Activated T-helper 1 cell treated with anti-CD3 and anti-CD28 coated beads, Interleukin-12 subunit alpha, Interleukin-12 subunit beta, Interleukin-2, Interleukin-4 antibody, amounts not matched to agents 30 ng/mL and 10 ng/mL and 1 ng/mL, durations not matched to agents 14 hours and 24 hours and 36 hours (primary cell): ENCODE results near the gene RBM42. TPM values are rescaled to one million over a fixed set of nuclear protein-coding genes. Genes with fewer than 3 reads are reported as not detected.

Experiments used
- DNase-seq: peaks from one replicate; pipeline ENCODE4 v3.0.0; 2021; ENCODE audit warnings: low spot score
- H3K27ac Mint-ChIP-seq: one replicate; pipeline ENCODE4 v1.8.0; 2021; ENCODE audit warnings: mild to moderate bottlenecking, mixed read lengths
- H3K27me3 Mint-ChIP-seq: one replicate; pipeline ENCODE4 v1.8.0; 2022; ENCODE audit warnings: mild to moderate bottlenecking, moderate library complexity, mixed read lengths; ENCODE audit not compliant: insufficient read depth
- H3K36me3 Mint-ChIP-seq: one replicate; pipeline ENCODE4 v1.8.0; 2021; ENCODE audit warnings: low read depth, mixed read lengths
- H3K4me1 Mint-ChIP-seq: one replicate; pipeline ENCODE4 v1.8.0; 2021; ENCODE audit warnings: low read depth, mixed read lengths
- H3K4me3 Mint-ChIP-seq: one replicate; pipeline ENCODE4 v1.8.0; 2021; ENCODE audit warnings: mild to moderate bottlenecking, moderate library complexity, mixed read lengths
- H3K9me3 Mint-ChIP-seq: one replicate; pipeline ENCODE4 v1.8.0; 2021; ENCODE audit warnings: mixed read lengths
- intact Hi-C: fragments of 100-400 bp; cut with micrococcal nuclease; formaldehyde crosslinking; loops from one replicate; pipeline ENCODE4 v1.15.1; 2024
- total RNA-seq: library from RNA; stranded (reverse); gene quantifications from 2 replicates; pipeline ENCODE4 v1.2.3, GENCODE V29; 2022

The RBM42 gene
- total RNA-seq, 1 donor from 2014 or later, result 105 TPM

DNA sequence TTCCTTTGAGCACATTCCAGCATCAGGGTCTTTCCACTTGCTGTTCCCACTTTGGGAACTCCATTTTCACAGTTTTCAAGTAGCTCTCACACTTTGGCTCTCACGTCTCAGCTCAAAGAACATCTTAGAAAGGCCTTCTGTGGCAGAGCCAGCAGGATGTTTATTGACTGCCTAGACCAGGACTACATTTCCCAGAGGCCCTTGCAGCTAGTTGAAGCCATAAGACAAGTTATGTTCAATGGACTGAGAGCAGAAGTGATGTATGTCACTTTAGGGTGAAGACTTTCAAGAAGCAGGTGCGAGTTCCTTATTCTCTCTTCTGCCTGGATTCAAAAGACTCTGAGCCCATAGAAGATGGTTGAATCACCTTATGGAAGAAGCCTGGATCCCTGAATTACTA is 20.6 kb upstream of the RBM42 start:
- DNase-seq, result no peak
- peaks cover 3% of the 10 kb centered on the region for H3K27me3 Mint-ChIP-seq
- H3K36me3 Mint-ChIP-seq, result peaks cover 9% of the 10 kb centered on the region
- peaks cover 15% of the 10 kb centered on the region for H3K9me3 Mint-ChIP-seq
- peaks cover 25% of the 10 kb centered on the region for H3K4me1 Mint-ChIP-seq
- no peak overlapping the region for H3K27ac Mint-ChIP-seq
- intact Hi-C loops, result no loop called here
- H3K4me3 Mint-ChIP-seq, result no peak overlapping the region

GRCh38 chr19:35609851-35610353 is 18.9 kb upstream of the RBM42 start:
- peak; percentile 37 for DNase-seq
- Mint-ChIP-seq H3K27ac (peak overlapping the region; percentile 73), H3K9me3 (peaks cover 15% of the 10 kb centered on the region), H3K4me3 (peak overlapping the region; percentile 22), H3K4me1 (peaks cover 33% of the 10 kb centered on the region), H3K36me3 (peaks cover 9% of the 10 kb centered on the region), H3K27me3 (peaks cover 3% of the 10 kb centered on the region)
- intact Hi-C loops, result no loop called here

DNA sequence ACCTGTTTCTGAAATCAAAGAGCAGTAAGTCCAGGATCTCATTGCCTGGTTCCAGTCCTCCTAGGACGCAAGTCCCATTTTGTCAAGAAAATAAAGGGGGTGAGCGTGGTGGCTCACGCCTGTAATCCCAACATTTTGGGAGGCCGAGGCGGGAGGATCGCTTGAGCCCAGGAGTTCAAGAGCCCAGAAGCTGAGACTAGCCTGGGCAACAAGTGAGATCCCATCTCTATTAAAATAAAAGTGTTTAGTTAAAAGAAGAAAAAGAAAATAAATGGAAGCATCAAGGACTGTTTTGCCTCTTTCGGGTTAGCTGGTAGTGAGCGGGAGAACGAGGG is 16.6 kb upstream of the RBM42 start:
- no peak for DNase-seq
- Mint-ChIP-seq H3K4me1 (peaks cover 33% of the 10 kb centered on the region), H3K4me3 (peak overlapping the region; percentile 87), H3K27ac (peak overlapping the region; percentile 92), H3K27me3 (peaks cover 3% of the 10 kb centered on the region), H3K9me3 (peaks cover 12% of the 10 kb centered on the region), H3K36me3 (peaks cover 14% of the 10 kb centered on the region)
- intact Hi-C loops, result loop anchor here (1.0 kb wide), 4 partner anchors 16 to 67 kb away; partner anchors contain the start of genes COX6B1 and TMEM147

- H3K4me1 Mint-ChIP-seq, result peaks cover 33% of the 10 kb centered on the region
- DNase-seq, result peak; percentile 96
- peaks cover 8% of the 10 kb centered on the region for H3K9me3 Mint-ChIP-seq
- peaks cover 12% of the 10 kb centered on the region for H3K36me3 Mint-ChIP-seq
- intact Hi-C loops, result loop anchor here (1.0 kb wide), 4 partner anchors 16 to 67 kb away; partner anchors contain the start of genes COX6B1 and TMEM147
- H3K4me3 Mint-ChIP-seq, result peak within 1 kb of the TSS; percentile 87
- H3K27me3 Mint-ChIP-seq, result peaks cover 3% of the 10 kb centered on the region
- H3K27ac Mint-ChIP-seq, result peak within 1 kb of the TSS; percentile 92
Measured at GRCh38 chr19:35612559-35613321, 16.1 kb upstream of the RBM42 start, which contains the start of gene HAUS5. TSS of gene HAUS5 (plus strand) at chr19:35612735. CDS start at chr19:35612795, 60 bp downstream.

DNA sequence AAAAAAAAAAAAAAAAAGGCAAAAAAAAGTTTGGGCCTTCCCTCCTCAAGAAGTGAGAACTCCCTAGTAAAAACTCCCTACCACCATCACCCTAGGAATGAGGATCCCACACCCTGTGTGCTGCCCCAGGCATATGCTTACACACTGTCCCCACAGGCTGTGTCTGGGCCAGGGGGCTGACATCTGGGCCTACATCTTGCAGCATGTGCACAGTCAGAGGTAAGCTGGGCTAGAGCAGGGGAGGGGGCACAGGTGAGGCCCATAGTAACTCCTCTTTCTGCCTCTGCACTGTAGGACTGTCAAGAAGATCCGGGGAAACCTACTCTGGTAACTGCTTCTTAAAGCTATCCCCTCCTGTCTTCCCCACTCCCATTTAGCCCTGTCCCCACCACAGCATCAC is 15.3 kb upstream of the RBM42 start:
- peak overlapping the region; percentile 87 for H3K4me3 Mint-ChIP-seq
- intact Hi-C loops, result no loop called here
- peak overlapping the region; percentile 92 for H3K27ac Mint-ChIP-seq
- no peak for DNase-seq
- peaks cover 31% of the 10 kb centered on the region for H3K4me1 Mint-ChIP-seq
- peaks cover 2% of the 10 kb centered on the region for H3K9me3 Mint-ChIP-seq
- peaks cover 8% of the 10 kb centered on the region for H3K36me3 Mint-ChIP-seq
- H3K27me3 Mint-ChIP-seq, result no peaks in the 10 kb centered on the region

GRCh38 chr19:35615036-35615435 is 13.8 kb upstream of the RBM42 start:
- Mint-ChIP-seq H3K27me3 (no peaks in the 10 kb centered on the region), H3K4me3 (no peak overlapping the region), H3K27ac (no peak overlapping the region), H3K9me3 (no peaks in the 10 kb centered on the region), H3K4me1 (peaks cover 21% of the 10 kb centered on the region), H3K36me3 (peaks cover 7% of the 10 kb centered on the region)
- no peak for DNase-seq
- intact Hi-C loops, result no loop called here

DNA sequence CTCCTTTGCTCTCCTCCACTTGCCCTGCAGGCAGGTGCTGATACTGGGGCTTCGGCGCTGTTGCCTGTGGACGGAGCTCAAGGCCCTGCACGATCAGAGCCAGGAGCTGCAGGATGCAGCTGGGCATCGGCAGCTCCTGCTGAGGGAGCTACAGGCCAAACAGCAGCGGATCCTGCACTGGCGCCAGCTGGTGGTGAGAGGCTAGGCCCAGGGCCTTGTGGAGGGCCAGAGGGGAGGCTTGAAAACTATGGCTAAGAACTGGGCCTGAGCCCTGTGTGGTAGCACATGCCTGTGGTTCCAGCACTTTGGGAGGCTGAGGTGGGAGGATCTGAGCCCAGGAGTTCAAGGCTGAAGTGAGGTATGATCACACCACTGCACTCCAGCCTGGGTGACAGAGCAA is 10.0 kb upstream of the RBM42 start:
- peaks cover 22% of the 10 kb centered on the region for H3K36me3 Mint-ChIP-seq
- H3K4me3 Mint-ChIP-seq, result no peak overlapping the region
- DNase-seq, result no peak
- intact Hi-C loops, result no loop called here
- H3K27ac Mint-ChIP-seq, result no peak overlapping the region
- no peaks in the 10 kb centered on the region for H3K27me3 Mint-ChIP-seq
- H3K9me3 Mint-ChIP-seq, result no peaks in the 10 kb centered on the region
- H3K4me1 Mint-ChIP-seq, result peaks cover 2% of the 10 kb centered on the region

- H3K36me3 Mint-ChIP-seq, result peaks cover 22% of the 10 kb centered on the region
- no peak overlapping the region for H3K4me3 Mint-ChIP-seq
- no peak overlapping the region for H3K27ac Mint-ChIP-seq
- no peaks in the 10 kb centered on the region for H3K27me3 Mint-ChIP-seq
- DNase-seq, result no peak
- no peaks in the 10 kb centered on the region for H3K9me3 Mint-ChIP-seq
- intact Hi-C loops, result no loop called here
- no peaks in the 10 kb centered on the region for H3K4me1 Mint-ChIP-seq
Measured at GRCh38 chr19:35619290-35619923, 9.4 kb upstream of the RBM42 start.

DNA sequence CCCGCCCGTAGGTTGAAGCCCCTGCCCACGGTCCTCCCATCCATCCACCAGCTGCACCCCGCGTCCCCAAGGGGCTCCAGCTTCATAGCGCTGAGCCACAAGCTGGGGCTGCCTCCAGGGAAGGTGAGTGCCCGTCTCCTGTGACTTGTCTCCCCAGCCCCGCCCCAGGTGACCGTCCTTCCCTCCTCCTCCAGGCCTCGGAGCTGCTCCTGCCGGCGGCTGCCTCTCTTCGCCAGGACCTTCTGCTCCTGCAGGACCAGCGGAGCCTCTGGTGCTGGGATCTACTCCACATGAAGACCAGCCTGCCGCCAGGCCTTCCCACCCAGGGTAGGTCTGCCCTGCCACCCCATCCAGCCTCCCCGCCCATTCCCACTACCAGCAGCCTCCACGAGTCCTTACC is 8.8 kb upstream of the RBM42 start:
- intact Hi-C loops, result no loop called here
- no peak for DNase-seq
- Mint-ChIP-seq H3K36me3 (peaks cover 22% of the 10 kb centered on the region), H3K4me1 (no peaks in the 10 kb centered on the region), H3K4me3 (no peak overlapping the region), H3K9me3 (no peaks in the 10 kb centered on the region), H3K27me3 (no peaks in the 10 kb centered on the region), H3K27ac (peak overlapping the region; percentile 4)

GRCh38 chr19:35621708-35622107 is 7.1 kb upstream of the RBM42 start:
- no peak for DNase-seq
- Mint-ChIP-seq H3K4me3 (no peak overlapping the region), H3K27me3 (no peaks in the 10 kb centered on the region), H3K4me1 (no peaks in the 10 kb centered on the region), H3K36me3 (peaks cover 16% of the 10 kb centered on the region), H3K9me3 (no peaks in the 10 kb centered on the region), H3K27ac (no peak overlapping the region)
- intact Hi-C loops, result no loop called here

- Mint-ChIP-seq H3K36me3 (peaks cover 16% of the 10 kb centered on the region), H3K9me3 (no peaks in the 10 kb centered on the region), H3K4me1 (no peaks in the 10 kb centered on the region), H3K27ac (no peak overlapping the region), H3K27me3 (no peaks in the 10 kb centered on the region), H3K4me3 (no peak overlapping the region)
- intact Hi-C loops, result no loop called here
- no peak for DNase-seq
Measured at GRCh38 chr19:35622750-35623149, 6.1 kb upstream of the RBM42 start.

GRCh38 chr19:35623327-35624010 is 5.4 kb upstream of the RBM42 start:
- no peaks in the 10 kb centered on the region for H3K9me3 Mint-ChIP-seq
- no peak overlapping the region for H3K4me3 Mint-ChIP-seq
- H3K4me1 Mint-ChIP-seq, result peaks cover 5% of the 10 kb centered on the region
- intact Hi-C loops, result no loop called here
- H3K27me3 Mint-ChIP-seq, result no peaks in the 10 kb centered on the region
- peaks cover 16% of the 10 kb centered on the region for H3K36me3 Mint-ChIP-seq
- H3K27ac Mint-ChIP-seq, result no peak overlapping the region
- no peak for DNase-seq

DNA sequence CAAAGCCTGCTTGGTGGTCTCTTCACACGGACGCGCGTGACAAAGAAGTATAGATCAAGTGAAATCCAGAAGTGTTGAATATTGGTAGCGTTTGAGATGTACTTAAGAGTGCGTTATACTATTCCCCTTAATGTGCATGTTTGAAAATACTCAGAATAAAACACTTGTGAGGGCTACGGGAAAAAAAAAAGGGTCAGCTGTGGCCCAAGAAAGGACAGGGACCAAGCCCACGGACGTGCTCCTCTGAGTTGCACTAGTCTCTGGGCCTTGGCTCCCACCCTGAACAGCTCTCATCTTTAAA is 622 bp upstream of the RBM42 start:
- DNase-seq, result no peak
- H3K27ac Mint-ChIP-seq, result peak overlapping the region; percentile 100
- H3K27me3 Mint-ChIP-seq, result no peaks in the 10 kb centered on the region
- peak overlapping the region; percentile 100 for H3K4me3 Mint-ChIP-seq
- intact Hi-C loops, result loop anchor here (1.0 kb wide), 8 partner anchors 16 to 360 kb away; partner anchors contain the start of genes COX6B1, HAUS5, PSENEN and U2AF1L4
- H3K9me3 Mint-ChIP-seq, result no peaks in the 10 kb centered on the region
- peaks cover 12% of the 10 kb centered on the region for H3K4me1 Mint-ChIP-seq
- peaks cover 31% of the 10 kb centered on the region for H3K36me3 Mint-ChIP-seq
